ENCODE data around the gene BGN.

DNA sequence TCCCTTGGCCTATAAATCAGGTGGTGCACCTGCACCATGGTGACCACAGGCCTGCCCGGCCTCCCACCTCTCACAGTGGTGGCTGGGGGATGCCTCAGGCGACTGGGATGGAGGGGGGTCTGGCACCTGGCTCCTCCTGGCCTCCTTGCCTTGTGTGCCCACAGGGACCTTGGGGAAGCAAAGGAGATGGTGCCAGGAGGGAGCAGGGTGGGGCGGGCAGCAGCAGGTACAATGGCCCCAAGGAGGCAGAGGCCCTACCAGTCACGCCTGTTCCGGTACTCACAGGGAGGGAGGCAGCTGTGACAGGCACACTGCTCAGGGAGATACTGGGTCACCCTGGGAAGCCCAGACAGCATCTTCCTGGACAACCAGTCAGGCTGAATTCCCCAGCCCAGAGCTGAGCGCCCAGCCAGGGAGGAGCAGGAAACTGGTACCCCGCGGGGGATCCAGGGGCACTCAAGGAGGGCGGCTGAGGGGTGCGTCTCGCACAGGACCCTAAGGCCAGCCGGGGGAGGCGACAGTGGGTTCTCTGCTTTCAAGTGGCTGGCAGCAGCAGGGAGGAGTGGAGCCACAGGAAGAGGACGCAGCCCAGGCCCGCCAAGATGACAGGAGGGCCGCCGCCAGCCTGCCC, 47.7 kb upstream of the BGN start:
- TF ChIP-seq CTCF (IDR thresholded peaks at IDR 0.05) (no peak), POLR2AphosphoS5 (IDR thresholded peaks at IDR 0.05; ENCODE audit: low read depth, low read length) (no peak)

Measured in Panc1 (cell line).